GM18499 (cell line): ENCODE results near the gene PRB4.
"Not testable (repeated sequence)": the region's sequence is repeated elsewhere in the genome, so short reads cannot be mapped to it uniquely, and the experiment has no call there.

Experiments
- ATAC-seq: cut with Tn5 transposase; IDR thresholded peaks from one replicate; pipeline ENCODE4 v1.9.1; 2021; ENCODE audit warnings: moderate number of reproducible peaks; ENCODE audit not compliant: insufficient read depth, unreplicated experiment

The PRB4 gene

DNA sequence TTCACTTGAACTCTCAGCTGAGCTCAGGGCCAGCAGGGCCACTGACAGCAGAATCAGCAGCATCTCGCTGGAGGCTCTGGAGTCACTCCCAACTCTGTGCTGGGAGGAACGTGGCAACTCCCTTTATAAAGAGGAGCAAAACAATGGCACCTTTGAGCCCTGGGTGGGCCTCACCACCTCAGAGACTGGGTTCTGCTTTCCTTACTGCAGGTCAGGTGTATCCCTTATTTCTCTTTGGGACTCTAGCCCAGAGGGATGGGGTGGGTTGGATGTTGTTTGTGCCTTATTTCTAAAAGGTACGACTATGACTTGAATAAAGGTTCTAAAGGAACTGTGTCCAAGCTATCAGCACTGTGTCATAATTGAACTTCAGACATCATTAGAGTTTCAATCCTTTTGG is at the start of gene PRB4:
Gene PRB4 (minus strand): TSS at position 101 of the 400 bp plus-strand sequence. CDS start 38 bp downstream, at position 63.
- no peak for ATAC-seq

DNA sequence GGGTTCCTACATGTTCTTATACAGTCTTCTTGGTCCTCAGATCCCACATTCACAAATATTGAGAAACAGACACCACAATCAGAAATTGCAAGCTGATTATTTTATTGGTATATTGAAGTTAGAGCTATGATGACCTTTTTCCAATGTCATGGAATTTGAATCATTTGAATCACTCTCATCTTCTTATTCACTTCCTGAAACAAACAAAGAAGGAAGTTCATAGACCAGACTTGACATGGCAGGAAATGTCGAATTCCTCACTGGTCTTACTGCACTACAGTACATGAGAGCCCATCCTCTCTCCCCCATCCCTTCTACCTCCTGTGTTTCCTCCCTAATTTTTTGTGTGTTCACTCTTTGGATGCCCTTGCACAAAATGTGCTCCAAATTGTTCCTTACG is 41.5 kb upstream of the PRB4 start:
- not testable (repeated sequence) for ATAC-seq

DNA sequence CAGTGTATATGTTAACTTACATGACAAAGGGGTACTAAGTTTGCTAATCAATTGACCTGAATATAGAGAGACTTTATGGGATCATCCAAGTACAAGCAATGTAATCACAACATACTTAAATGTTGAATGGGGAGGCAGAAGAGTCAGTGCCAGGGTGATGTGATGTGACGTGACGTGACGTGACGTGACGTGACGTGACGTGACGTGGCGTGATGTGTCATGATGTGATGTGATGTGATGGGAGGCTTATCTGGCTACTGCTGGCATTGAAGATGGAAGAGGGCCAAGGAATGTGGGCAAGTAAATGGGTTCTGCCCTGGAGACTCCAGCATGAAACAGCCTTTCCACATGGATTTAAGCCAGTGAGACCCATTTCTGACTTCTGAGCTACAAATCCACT is 38.2 kb upstream of the PRB4 start:
- ATAC-seq, result no peak

DNA sequence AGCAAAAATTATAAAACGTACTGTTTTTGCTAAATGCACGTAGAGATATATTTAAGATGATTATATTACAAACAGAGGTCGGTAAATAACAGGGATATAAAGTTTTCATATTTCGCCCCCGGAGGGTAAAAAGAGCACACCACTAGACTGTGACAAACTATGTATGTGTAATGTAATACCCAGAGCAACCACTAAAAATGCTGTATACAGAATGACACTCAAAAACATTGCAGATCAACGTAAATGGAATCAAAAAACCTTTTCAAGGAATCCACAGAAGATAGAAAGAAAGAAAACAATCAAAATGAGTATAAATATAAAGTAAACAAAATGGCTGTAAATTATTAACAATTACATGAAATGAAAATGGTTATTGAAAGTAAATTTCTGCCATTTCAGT is 37.6 kb upstream of the PRB4 start:
- no peak for ATAC-seq

DNA sequence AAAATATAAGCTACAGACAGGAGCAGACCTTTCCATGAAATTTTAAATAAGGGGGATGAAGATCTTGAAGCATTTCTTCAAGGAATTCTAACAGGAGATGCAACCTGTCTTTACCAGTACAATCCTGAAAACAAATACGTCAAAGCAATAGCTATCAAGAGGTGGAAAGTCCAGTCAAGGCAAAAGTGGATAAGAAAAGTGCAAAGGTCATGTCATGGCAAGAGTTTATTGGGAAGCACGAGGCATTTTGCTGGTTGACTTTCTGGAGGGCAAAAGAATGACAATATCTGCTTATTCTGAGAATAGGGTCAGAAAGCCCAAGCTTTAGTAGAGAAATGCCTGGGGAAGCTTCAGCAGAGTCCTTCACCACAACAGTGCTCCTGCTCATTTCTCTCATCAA is 34.3 kb upstream of the PRB4 start:
- no peak for ATAC-seq

DNA sequence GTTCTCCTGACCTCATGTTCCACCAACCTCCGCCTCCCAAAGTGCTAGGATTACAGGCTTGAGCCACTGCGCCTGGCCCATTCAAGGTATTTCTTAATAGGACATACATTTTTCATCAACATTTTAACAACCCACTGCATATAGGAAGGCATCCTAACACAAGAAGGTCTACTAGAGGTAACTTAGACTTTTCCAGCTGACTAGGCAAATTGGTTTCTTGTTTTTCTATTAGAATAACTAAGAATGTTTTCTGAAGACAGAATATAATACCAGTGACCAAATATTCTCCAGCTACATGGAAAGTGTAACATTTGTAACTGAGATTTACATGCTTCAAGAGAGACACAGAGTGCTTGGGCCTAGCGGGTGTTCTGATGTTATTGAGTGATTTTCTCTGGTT is 14.2 kb upstream of the PRB4 start:
- no peak for ATAC-seq

DNA sequence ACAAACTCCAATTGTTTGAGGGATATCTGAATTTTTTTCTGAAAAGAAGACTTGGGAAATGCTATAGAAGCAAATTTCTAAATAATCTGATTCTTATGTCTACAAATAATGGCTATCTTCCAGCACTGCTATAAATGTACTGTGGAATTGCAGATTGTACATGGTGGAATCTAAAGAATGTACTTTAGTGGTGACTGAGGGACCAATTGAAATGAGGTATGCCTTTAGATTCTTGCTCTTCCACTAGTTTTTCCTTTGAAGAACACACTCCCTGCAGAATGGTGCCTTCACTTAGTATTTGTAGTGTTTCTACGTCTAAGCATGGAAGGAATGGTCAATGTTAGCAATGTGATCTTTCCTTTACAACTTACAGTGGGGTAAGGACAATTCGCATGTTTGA is 11.7 kb upstream of the PRB4 start:
- ATAC-seq, result no peak

DNA sequence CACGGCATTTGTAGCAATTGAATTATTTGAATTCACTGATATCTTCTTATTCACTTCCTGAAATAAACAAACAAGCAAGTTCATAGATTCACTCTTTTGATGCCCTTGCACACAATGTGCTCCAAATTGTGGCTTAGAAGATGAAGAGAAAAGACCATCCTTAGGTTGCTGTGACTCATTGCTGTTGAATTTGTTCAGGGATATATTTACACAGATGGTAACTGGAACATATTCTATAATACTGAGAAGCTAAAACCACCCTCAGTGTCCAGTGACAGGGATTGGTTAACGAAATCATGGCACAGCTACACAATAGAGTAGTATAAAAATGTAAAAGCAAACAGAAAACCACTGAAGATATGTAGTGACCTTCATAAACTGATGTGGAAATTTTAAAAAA is 3.1 kb downstream of the PRB4 start:
- ATAC-seq, result no peak

DNA sequence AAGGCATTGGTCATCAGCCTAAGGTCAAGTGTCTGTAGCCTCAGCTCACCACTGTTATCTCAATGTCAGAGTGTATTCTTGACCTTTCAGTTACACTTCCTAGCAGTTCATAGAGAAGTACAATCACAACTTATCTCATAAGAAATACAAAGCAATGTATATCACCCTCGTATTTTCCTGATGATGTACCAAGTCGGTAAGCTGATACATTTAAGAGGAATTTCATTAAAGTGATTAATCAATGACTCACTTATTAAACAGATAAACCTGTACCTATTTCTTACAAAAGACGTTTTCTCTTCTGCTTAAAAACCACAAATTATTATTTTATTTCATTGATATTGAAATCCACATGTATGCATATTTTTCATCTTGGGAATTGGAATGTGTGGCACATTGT is 36.8 kb downstream of the PRB4 start:
- ATAC-seq, result no peak

DNA sequence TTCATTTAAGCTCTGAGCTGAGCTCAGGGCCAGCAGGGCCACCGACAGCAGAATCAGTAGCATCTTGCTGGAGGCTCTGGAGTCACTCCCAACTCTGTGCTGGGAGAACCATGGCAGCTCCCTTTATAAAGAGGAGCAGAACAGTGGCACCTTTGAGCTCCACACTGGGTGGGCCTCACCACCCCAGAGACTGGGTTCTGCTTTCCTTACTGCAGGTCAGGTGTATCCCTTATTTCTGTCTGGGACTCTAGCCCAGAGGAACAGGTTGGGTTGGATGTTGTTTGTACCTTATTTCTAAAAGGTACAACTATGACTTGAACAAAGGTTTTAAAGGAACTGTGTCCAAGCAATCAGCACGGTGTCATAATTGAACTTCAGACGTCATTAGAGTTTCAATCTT is 40.6 kb downstream of the PRB4 start, which contains the start of gene PRB3:
Gene PRB3 (minus strand): TSS at position 101 of the 400 bp plus-strand sequence. CDS start 38 bp downstream, at position 63.
- ATAC-seq, result no peak

DNA sequence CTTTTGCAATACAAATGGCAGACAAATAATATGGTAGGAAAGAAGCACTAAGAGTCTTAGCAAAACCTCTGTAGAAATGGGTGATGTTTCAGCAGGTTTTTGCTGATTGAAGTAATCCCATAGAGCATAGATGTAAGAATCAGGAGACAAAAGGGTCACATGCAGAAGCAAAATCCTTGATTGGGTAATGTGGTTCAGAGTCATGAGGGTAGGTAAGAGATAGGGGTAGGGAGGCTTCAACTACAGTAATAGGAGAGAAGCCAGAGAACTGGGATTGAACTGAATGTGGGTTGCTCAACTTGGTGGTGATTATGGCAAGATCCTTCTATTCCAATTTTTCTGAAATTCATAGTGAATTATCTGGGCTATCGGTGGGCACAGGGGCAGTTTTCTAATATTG is 45.7 kb downstream of the PRB4 start:
- no peak for ATAC-seq
